Measurements from ENCODE around the gene CENATAC. TPM values are rescaled to one million over a fixed set of nuclear protein-coding genes. Genes with fewer than 3 reads are reported as not detected.

CENATAC gene
- total RNA-seq, 1 experiment from 2014 or later: 61.7 TPM

- H3K79me2 ChIP-seq (ENCODE audit: low read depth): peaks cover 19% of the 10 kb centered on the region
- no peak overlapping the region for H3K4me3 ChIP-seq
- POLR2A ChIA-PET (ENCODE audit: unreplicated experiment): no interaction called here
- no TSS peak for BruUV-seq (replicated peaks)
- no peak overlapping the region for H3K27ac ChIP-seq
- no peaks in the 10 kb centered on the region for H3K27me3 ChIP-seq (ENCODE audit: insufficient read depth, low read depth)
- intact Hi-C loops (cut with micrococcal nuclease; ENCODE audit: unreplicated experiment): no loop called here
- peak in 1 of 2 experiments; percentile 1 for DNase-seq
- no peaks in the 10 kb centered on the region for H3K36me3 ChIP-seq (ENCODE audit: low read depth)
- peaks cover 8% of the 10 kb centered on the region for H3K4me1 ChIP-seq (replicated peaks; ENCODE audit: insufficient read depth)
- no peaks in the 10 kb centered on the region for H4K20me1 ChIP-seq (ENCODE audit: insufficient read depth)
- no peaks in the 10 kb centered on the region for H3K9me3 ChIP-seq (ENCODE audit: insufficient read depth, low read depth)
- H3K9me2 ChIP-seq (ENCODE audit: insufficient read depth): no peaks in the 10 kb centered on the region
- peaks cover 20% of the 10 kb centered on the region for H3F3A ChIP-seq (ENCODE audit: insufficient read depth, low read depth)
- no peak overlapping the region for H2AFZ ChIP-seq
- no peak for TF ChIP-seq EZH2 (IDR thresholded peaks at IDR 0.05; ENCODE audit: low read depth)
- no peak for TF ChIP-seq CTCF (conservative IDR thresholded peaks at IDR 0.05)
- CTCF ChIA-PET: interaction anchor here (0.6 to 0.7 kb wide), 2 partner anchors 123 to 256 kb away, joined by 4 to 7 read pairs; partner anchors contain the start of gene MCAM
- no peak overlapping the region for H3K4me2 ChIP-seq
Observed at GRCh38 chr11:119061256-119061655, 63.3 kb downstream of the CENATAC start.

- ChIA-PET POLR2A (ENCODE audit: unreplicated experiment) (no interaction called here), CTCF (no interaction called here)
- peaks cover 15% of the 10 kb centered on the region for H3K79me2 ChIP-seq (ENCODE audit: low read depth)
- no peaks in the 10 kb centered on the region for H4K20me1 ChIP-seq (ENCODE audit: insufficient read depth)
- peaks cover 14% of the 10 kb centered on the region for H3K4me1 ChIP-seq (replicated peaks; ENCODE audit: insufficient read depth)
- TF ChIP-seq CTCF (conservative IDR thresholded peaks at IDR 0.05) (no peak), EZH2 (IDR thresholded peaks at IDR 0.05; ENCODE audit: low read depth) (no peak)
- no peaks in the 10 kb centered on the region for H3K36me3 ChIP-seq (ENCODE audit: low read depth)
- peaks cover 26% of the 10 kb centered on the region for H3F3A ChIP-seq (ENCODE audit: insufficient read depth, low read depth)
- no peak overlapping the region for H2AFZ ChIP-seq
- peak; percentile 32 to 40 for DNase-seq
- H3K27ac ChIP-seq: no peak overlapping the region
- no peaks in the 10 kb centered on the region for H3K9me2 ChIP-seq (ENCODE audit: insufficient read depth)
- H3K4me2 ChIP-seq: no peak overlapping the region
- H3K27me3 ChIP-seq (ENCODE audit: insufficient read depth, low read depth): no peaks in the 10 kb centered on the region
- H3K4me3 ChIP-seq: no peak overlapping the region
- no TSS peak for BruUV-seq (replicated peaks)
- H3K9me3 ChIP-seq (ENCODE audit: insufficient read depth, low read depth): no peaks in the 10 kb centered on the region
- intact Hi-C loops (cut with micrococcal nuclease; ENCODE audit: unreplicated experiment): no loop called here
Observed at GRCh38 chr11:119062779-119063178, 64.8 kb downstream of the CENATAC start.

GRCh38 chr11:119065369-119065768, 67.4 kb downstream of the CENATAC start:
- intact Hi-C loops (cut with micrococcal nuclease; ENCODE audit: unreplicated experiment): no loop called here
- no peak overlapping the region for H2AFZ ChIP-seq
- H3F3A ChIP-seq (ENCODE audit: insufficient read depth, low read depth): peaks cover 24% of the 10 kb centered on the region
- TF ChIP-seq EZH2 (IDR thresholded peaks at IDR 0.05; ENCODE audit: low read depth): no peak
- peak; percentile 43 for TF ChIP-seq CTCF (conservative IDR thresholded peaks at IDR 0.05)
- H3K9me2 ChIP-seq (ENCODE audit: insufficient read depth): no peaks in the 10 kb centered on the region
- POLR2A ChIA-PET (ENCODE audit: unreplicated experiment): interaction anchor here (0.5 to 0.7 kb wide), 2 partner anchors 19 to 156 kb away, joined by 6 to 20 read pairs; partner anchors contain the start of gene HMBS
- no peaks in the 10 kb centered on the region for H4K20me1 ChIP-seq (ENCODE audit: insufficient read depth)
- peak in 1 of 2 experiments; percentile 35 for DNase-seq
- H3K27me3 ChIP-seq (ENCODE audit: insufficient read depth, low read depth): no peaks in the 10 kb centered on the region
- H3K36me3 ChIP-seq (ENCODE audit: low read depth): peaks cover 4% of the 10 kb centered on the region
- H3K27ac ChIP-seq: no peak overlapping the region
- no peak overlapping the region for H3K4me2 ChIP-seq
- H3K4me1 ChIP-seq (replicated peaks; ENCODE audit: insufficient read depth): peaks cover 8% of the 10 kb centered on the region
- no peak overlapping the region for H3K4me3 ChIP-seq
- CTCF ChIA-PET: no interaction called here
- no TSS peak for BruUV-seq (replicated peaks)
- H3K79me2 ChIP-seq (ENCODE audit: low read depth): peaks cover 24% of the 10 kb centered on the region
- H3K9me3 ChIP-seq (ENCODE audit: insufficient read depth, low read depth): no peaks in the 10 kb centered on the region

Small RNAs within 50 kb of the gene (microRNA-seq; reads per million reads assigned to microRNA genes)
- gene MIR3656 (ENCODE audit: borderline number of aligned reads, borderline replicate concordance): not detected

Other genes starting within 250 kb of the CENATAC start
- 73.1 and 84.4 TPM in 2 replicates for gene DDX6, start 207.0 kb upstream of the CENATAC start, total RNA-seq (2021)
- gene CXCR5, start 114.2 kb upstream of the CENATAC start, total RNA-seq (2021): not detected in 2 replicates
- 75.9 and 108 TPM in 2 replicates for gene BCL9L, start 72.2 kb upstream of the CENATAC start, total RNA-seq (2021)
- 17.1 and 23.2 TPM in 2 replicates for gene UPK2, start 41.8 kb upstream of the CENATAC start, total RNA-seq (2021)
- not detected in 2 replicates for gene FOXR1, start 26.4 kb upstream of the CENATAC start, total RNA-seq (2021)
- gene RPS25, start 20.2 kb downstream of the CENATAC start, total RNA-seq (2021): 954 and 984 TPM in 2 replicates
- 49.2 and 51.4 TPM in 2 replicates for gene TRAPPC4, start 20.6 kb downstream of the CENATAC start, total RNA-seq (2021)
- 23.2 and 24.3 TPM in 2 replicates for gene SLC37A4, start 32.7 kb downstream of the CENATAC start, total RNA-seq (2021)
- 92.0 and 117 TPM in 2 replicates for gene HYOU1, start 59.1 kb downstream of the CENATAC start, total RNA-seq (2021)
- gene VPS11, start 69.7 kb downstream of the CENATAC start, total RNA-seq (2021): 21.1 and 22.9 TPM in 2 replicates
- gene HMBS, start 86.7 kb downstream of the CENATAC start, total RNA-seq (2021): 49.3 and 54.9 TPM in 2 replicates
- gene DPAGT1, start 103.7 kb downstream of the CENATAC start, total RNA-seq (2021): 32.8 and 41.1 TPM in 2 replicates
- 6.7 and 9.3 TPM in 2 replicates for gene C2CD2L, start 109.2 kb downstream of the CENATAC start, total RNA-seq (2021)
- gene HINFP, start 123.4 kb downstream of the CENATAC start, total RNA-seq (2021): 34.9 and 35.5 TPM in 2 replicates
- 0.11 TPM in 1 of 2 replicates, not detected in the other for gene ABCG4, start 150.9 kb downstream of the CENATAC start, total RNA-seq (2021)
- 18.4 and 22.5 TPM in 2 replicates for gene NLRX1, start 170.6 kb downstream of the CENATAC start, total RNA-seq (2021)
- gene NHERF4, start 187.3 kb downstream of the CENATAC start, total RNA-seq (2021): 0.73 TPM in 1 of 2 replicates, not detected in the other
- gene CBL, start 208.2 kb downstream of the CENATAC start, total RNA-seq (2021): 26.3 and 32.9 TPM in 2 replicates

All from PC-9 (cell line).